Measurements from ENCODE around the gene HIRA. TPM values are rescaled to one million over a fixed set of nuclear protein-coding genes. Genes with fewer than 3 reads are reported as not detected.

HIRA gene
- total and polyA plus RNA-seq, 9 of the 15 experiments (the other 6 are each of a cell fraction or from before 2014, with no cell fraction given), result 0.96 to 132 (median 58.4) TPM

- TF ChIP-seq NR0B1 (IDR thresholded peaks at IDR 0.05; ENCODE audit: partially characterized antibody) (no peak), DEAF1 (CRISPR knock-in tag; IDR thresholded peaks at IDR 0.05) (0 out of 2 replicates have a peak, but pooled peaks have one; percentile 2), SRSF9 (IDR thresholded peaks at IDR 0.05; ENCODE audit: borderline replicate concordance, low read depth, low read length) (no peak), L3MBTL2 (IDR thresholded peaks at IDR 0.05) (no peak), PPARD (CRISPR knock-in tag; IDR thresholded peaks at IDR 0.05) (no peak), ILK (tag; IDR thresholded peaks at IDR 0.05; ENCODE audit: borderline replicate concordance, low read depth) (no peak), NCOA1 (IDR thresholded peaks at IDR 0.05; ENCODE audit: low read depth) (no peak), ZNF77 (CRISPR knock-in tag; IDR thresholded peaks at IDR 0.05) (no peak), ZNF740 (CRISPR knock-in tag; IDR thresholded peaks at IDR 0.05) (0 out of 2 replicates have a peak, but pooled peaks have one; percentile 27), ZNF740 (tag; IDR thresholded peaks at IDR 0.05) (no peak), HES1 (IDR thresholded peaks at IDR 0.05; ENCODE audit: low read depth) (no peak), FOXK2 (conservative IDR thresholded peaks at IDR 0.05 in 1 of 2, IDR thresholded peaks at IDR 0.05 in 1 of 2; ENCODE audit: low read depth in 2 of 2) (no peak; a peak in 1 of 4 replicates), SREBF1 (IDR thresholded peaks at IDR 0.05; ENCODE audit: borderline replicate concordance, low read depth, low read length) (no peak), BCLAF1 (IDR thresholded peaks at IDR 0.05; ENCODE audit: borderline replicate concordance in 1 of 2, control insufficient read depth in 1 of 2, low read depth in 2 of 2, low read length in 1 of 2) (no peak), LEF1 (IDR thresholded peaks at IDR 0.05) (no peak), ETS1 (conservative IDR thresholded peaks at IDR 0.05; ENCODE audit: control insufficient read depth, low read depth, low read length) (no peak)
Observed at GRCh38 chr22:19463491-19464469, 32.2 kb upstream of the HIRA start (continued).
